GM21576 (cell line): Measurements from ENCODE around the gene SLC39A3.

Source experiments
- ATAC-seq: cut with Tn5 transposase; IDR thresholded peaks from one replicate; pipeline ENCODE4 v1.9.1; 2021; ENCODE audit warnings: mild to moderate bottlenecking, moderate library complexity; ENCODE audit not compliant: unreplicated experiment

SLC39A3 gene

DNA sequence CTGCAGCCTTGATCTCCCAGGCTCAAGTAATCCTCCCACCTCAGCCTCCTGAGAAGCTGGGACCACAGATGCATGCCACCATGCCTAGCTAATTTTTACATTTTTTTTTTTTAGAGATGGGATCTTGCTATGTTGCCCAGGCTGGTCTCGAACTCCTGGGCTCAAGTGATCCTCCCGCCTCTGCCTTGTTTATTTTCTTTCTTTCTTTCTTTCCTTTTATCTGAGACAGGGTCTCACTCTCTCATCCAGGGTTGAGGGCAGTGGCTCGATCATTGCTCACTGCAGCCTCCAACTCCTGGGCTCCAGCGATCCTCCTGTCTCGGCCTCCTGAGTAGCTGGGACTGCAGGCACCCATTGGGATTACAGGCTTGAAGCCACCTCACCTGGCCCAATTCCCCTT is 33.6 kb downstream of the SLC39A3 start:
- no peak for ATAC-seq

GRCh38 chr19:2703691-2704216 is 36.1 kb downstream of the SLC39A3 start:
- ATAC-seq: no peak

DNA sequence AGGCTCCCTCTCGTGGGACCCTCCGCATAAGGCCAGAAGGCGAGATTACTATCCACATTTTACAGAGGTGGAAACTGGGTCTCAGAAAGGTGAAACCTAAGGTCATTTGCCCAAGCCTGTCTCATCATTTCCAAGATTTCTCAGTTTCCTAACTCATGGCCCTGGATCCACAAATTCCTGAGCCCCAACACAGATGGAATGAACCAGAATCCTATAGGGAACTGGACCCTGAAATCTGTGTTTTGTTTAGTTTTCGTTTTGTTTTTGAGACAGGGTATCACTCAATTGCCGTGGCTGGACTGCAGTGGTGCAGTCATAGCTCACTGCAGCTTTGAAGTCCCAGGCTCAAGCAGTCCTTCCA is 36.8 kb downstream of the SLC39A3 start:
- ATAC-seq: no peak

- peak; percentile 69 for ATAC-seq
Observed at GRCh38 chr19:2702170-2703076, 37.4 kb downstream of the SLC39A3 start, which contains the start of gene GNG7. TSS of gene GNG7 (minus strand) at chr19:2702694. CDS start at chr19:2520688, 182,006 bp downstream.

DNA sequence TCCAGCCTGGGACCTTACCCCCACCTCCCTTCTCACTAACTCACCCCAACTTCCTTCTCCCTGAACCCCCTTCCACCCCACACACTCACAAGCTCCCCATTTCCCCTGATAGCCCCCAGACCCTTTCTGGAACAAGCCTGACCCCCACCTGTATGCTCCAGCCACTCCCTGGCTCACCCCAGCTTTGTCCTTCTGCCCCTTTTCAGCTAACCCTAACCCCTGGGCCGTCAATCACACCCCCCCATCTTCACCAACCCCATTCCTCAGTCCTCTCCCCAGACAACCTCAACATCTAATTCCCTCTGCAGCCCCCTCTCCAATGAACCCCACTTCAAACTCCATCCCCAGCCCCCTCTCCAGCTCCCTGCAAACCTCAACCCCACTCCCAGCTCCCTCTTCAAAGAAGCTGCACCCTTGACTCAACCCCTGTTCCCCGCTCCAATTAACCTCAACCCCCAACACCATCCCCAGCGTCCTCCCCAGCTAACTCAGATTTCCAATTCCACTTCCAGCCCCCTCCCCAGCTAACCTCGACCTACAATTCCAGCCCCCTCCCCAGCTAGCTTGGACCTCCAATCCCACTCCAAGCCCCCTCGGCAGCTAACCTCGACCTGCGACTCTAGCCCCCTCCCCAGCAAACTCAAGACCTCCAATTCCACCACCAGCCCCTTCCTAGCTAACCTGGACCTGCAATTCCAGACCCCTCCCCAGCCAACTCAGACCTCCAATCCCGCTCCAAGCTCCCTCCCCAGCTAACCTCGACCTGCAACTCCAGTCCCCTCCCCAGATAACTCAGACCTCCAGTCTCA is 38.3 kb downstream of the SLC39A3 start:
- no peak for ATAC-seq

DNA sequence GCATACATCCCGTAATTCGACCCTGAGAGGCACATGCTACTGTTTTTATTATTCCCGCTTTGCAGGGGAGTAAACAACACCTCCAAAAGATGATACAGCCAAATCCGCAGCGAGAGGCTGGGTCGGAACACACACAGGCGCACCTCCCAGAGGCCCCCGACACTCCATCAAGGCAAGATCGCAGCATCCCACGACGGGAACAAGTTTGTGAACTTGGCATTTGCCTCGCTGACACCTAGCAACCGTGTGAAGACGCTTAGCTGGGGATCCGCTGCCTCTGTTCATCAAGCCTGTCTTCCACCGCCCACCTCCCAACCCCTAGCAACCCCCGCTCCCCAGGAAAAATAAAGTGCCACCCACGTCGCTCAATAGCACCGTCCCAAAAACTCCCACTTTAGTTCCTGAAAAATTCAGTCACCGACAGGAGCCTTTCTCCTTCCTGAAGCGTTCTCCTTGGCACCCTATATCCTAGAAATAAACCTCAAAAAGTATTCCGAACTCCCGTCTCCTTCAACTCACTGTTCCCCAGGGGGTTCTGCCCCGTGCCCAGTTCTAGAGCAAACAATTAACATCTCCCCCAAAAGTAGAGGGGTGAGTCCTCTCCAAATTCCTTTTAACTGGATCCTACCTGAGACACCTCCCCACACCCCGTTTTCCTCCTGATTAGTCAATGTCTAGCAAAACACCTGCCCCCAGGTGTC is 39.0 kb downstream of the SLC39A3 start:
- ATAC-seq: no peak

DNA sequence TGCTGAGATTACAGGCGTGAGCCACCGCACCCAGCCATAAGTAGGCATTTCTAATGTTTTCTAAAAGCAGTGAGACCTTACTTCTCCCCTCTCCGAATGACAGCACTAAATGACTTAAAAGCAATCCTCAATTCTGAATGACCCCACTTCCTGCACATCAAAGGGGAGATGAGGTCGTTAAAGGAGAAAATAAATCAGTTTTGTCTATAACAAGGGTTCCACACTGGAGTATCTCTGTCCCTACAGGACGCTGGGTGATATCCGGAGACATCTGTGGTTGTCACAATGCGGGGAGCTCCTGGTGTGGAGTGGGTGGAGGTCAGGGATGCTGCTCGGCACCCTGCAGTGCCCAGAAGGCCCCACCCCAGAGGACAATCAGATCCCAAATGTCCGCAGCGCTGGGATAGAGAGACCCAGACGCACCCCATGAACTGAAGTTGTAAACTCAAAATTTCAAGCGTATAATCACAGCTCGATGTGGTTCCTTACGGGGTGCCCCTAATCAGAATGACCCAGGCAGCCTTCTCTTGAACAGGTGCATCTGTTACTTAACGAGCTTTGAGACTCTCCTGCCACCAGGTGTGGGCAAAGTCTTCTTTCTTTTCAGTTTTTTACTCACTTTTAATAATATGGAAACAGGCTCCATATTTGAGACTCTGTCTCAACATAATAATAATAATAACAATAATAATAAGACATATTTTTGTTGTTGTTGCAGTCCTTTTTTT is 40.2 kb downstream of the SLC39A3 start:
- ATAC-seq: no peak

GRCh38 chr19:2694196-2694595 is 45.6 kb downstream of the SLC39A3 start:
- no peak for ATAC-seq

- no peak for ATAC-seq
Observed at GRCh38 chr19:2693492-2694160, 46.2 kb downstream of the SLC39A3 start.

- no peak for ATAC-seq
Observed at GRCh38 chr19:2691951-2692350, 47.9 kb downstream of the SLC39A3 start.

GRCh38 chr19:2690856-2691255 is 49.0 kb downstream of the SLC39A3 start:
- no peak for ATAC-seq

GRCh38 chr19:2686360-2686759 is 53.5 kb downstream of the SLC39A3 start:
- no peak for ATAC-seq

DNA sequence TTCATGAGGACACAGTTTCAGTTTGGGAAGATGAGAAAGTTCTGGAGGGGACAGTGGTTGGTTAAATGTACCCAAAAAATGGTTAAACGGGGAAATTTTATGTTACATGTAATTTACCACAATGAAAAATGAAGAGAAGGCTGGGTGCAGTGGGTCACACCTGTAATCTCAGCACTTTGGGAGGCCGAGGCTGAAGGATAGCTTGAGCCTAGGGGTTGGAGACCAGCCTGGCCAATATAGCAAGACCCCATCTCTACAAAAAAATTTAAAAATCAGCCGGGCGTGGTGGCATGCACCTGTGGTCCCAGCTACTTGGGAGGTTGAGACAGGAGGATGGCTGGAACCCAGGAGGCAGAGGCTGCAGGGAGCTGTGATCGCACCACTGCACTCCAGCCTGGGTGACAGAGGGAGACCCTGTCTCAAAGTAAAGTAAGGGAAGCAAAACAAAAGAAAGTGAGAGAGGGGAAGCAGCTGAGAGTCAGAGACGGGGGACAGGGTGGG is 54.6 kb downstream of the SLC39A3 start:
- no peak for ATAC-seq

GRCh38 chr19:2683430-2684003 is 56.3 kb downstream of the SLC39A3 start:
- no peak for ATAC-seq
